Thyroid gland (tissue), 4 donors: Measurements from ENCODE around the gene DIS3L2. TPM values are rescaled to one million over a fixed set of nuclear protein-coding genes. Genes with fewer than 3 reads are reported as not detected.

Experiments used
- DNase-seq, 2 donors: peaks; one replicate each; pipeline ENCODE4 v3.0.0-alpha.2; 2019
- H3K27ac ChIP-seq, 3 donors: fragments of 200-600 bp; sonication (generic); 1 replicate in 2 of 3; 2 replicates in 1 of 3; pipeline ENCODE4 v1.5.1; 2016 to 2019; ENCODE audit warnings: mild to moderate bottlenecking in 1 of 3, moderate library complexity in 1 of 3
- H3K27me3 ChIP-seq: fragments of 200-600 bp; sonication (generic); one replicate; pipeline ENCODE4 v1.5.1; 2019
- H3K36me3 ChIP-seq, 2 donors: fragments of 200-600 bp; sonication (generic); one replicate each; pipeline ENCODE4 v1.5.1; 2016 to 2019
- H3K4me1 ChIP-seq, 2 donors: fragments of 200-600 bp; sonication (generic); one replicate each; pipeline ENCODE4 v1.5.1; 2017 to 2019
- H3K4me3 ChIP-seq, 3 donors: fragments of 200-600 bp; sonication (generic); replicated peaks in 1 of 3; 1 replicate in 2 of 3; 2 replicates in 1 of 3; pipeline ENCODE4 v1.5.1; 2016; ENCODE audit warnings: mild to moderate bottlenecking in 1 of 3
- H3K9me3 ChIP-seq: fragments of 200-600 bp; sonication (generic); one replicate; pipeline ENCODE4 v1.5.1; 2017
- POLR2A ChIP-seq, 2 donors: fragments of 450-650 bp; IDR thresholded peaks; one replicate each; pipeline ENCODE4 v1.6.1; 2017; ENCODE audit warnings: antibody characterized with exemption in 2 of 2, mild to moderate bottlenecking in 2 of 2, moderate library complexity in 1 of 2
- WGBS, 2 donors: methylation state at CpG; one replicate each; pipeline ENCODE4 v1.1.5; 2017; 5-methylcytosine and 5-hydroxymethylcytosine counted together
- intact Hi-C: fragments of 100-400 bp; cut with DNase I; formaldehyde crosslinking; loops from one replicate; pipeline ENCODE4 v1.15.1; 2023
- total RNA-seq, 4 donors: library from RNA; depleted of rRNA; stranded (reverse); fragments of >200 nt; gene quantifications; one replicate each; pipeline ENCODE4 v1.2.3, GENCODE V29; 2016
- TF ChIP-seq, protein P1 (sequence below), 6 experiments: fragments of 200-600 bp in 3 of 6; fragments of 450-650 bp in 3 of 6; sonication (generic) in 3 of 6; IDR thresholded peaks; one replicate each; pipeline ENCODE4 v1.5.1; 2016 to 2019; ENCODE audit warnings: antibody characterized with exemption in 6 of 6, mild to moderate bottlenecking in 2 of 6, inconsistent platforms in 1 of 6, moderate library complexity in 1 of 6

DIS3L2 gene
- total RNA-seq, 4 donors from 2014 or later = 42.2 to 68.7 (median 50.3) TPM

DNA sequence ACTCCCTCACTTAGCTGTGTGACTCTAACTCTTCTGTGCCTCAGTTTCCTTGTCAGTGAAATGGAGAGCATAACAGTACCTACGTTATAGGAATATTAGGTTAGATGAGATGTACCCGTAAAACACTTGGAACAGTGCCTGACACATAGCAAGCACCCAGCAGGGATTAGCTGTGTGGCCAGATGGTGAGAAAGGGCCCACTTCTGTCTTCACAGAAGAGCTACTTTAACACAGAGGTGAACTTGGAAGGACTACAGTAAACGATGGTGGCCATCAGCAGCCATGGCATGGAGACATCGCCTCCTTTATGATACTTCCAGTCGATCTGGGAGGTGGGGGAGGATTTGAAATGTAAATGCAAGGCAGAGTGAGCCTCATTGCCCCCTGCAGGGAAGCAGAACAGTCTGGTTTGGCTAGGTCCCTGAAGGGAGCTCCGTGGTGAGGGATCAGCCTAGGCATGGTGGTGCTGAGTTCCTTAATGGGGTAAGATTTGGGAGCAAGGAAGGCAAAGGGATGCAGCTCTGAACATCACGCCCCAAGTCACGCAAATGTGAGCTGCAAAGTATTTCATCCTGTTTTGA lies 315.3 kb downstream of the DIS3L2 start:
- intact Hi-C loops = no loop called here
- no peak for TF ChIP-seq POLR2A (IDR thresholded peaks at IDR 0.05)
- TF ChIP-seq, protein P1, sequence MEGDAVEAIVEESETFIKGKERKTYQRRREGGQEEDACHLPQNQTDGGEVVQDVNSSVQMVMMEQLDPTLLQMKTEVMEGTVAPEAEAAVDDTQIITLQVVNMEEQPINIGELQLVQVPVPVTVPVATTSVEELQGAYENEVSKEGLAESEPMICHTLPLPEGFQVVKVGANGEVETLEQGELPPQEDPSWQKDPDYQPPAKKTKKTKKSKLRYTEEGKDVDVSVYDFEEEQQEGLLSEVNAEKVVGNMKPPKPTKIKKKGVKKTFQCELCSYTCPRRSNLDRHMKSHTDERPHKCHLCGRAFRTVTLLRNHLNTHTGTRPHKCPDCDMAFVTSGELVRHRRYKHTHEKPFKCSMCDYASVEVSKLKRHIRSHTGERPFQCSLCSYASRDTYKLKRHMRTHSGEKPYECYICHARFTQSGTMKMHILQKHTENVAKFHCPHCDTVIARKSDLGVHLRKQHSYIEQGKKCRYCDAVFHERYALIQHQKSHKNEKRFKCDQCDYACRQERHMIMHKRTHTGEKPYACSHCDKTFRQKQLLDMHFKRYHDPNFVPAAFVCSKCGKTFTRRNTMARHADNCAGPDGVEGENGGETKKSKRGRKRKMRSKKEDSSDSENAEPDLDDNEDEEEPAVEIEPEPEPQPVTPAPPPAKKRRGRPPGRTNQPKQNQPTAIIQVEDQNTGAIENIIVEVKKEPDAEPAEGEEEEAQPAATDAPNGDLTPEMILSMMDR (IDR thresholded peaks at IDR 0.05) = no peak

DNA sequence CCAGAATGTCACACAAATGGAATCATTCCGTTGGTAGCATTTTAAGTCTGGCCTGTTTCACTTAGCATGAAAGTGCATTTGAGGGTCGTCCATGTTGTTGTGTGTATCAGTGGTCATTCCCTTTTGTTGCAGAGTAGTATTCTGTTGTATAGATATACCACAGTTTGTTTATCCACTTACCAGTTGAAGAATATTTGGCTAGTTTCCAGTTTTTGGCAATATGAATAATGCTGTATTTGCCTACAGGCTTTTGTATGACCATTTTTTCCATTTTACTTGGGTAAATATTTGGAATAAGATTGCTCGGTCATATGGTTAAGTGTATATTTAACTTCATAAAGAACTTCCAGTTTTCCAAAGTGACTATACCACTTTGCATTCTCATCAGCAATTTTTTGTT lies 317.0 kb downstream of the DIS3L2 start:
- no peaks in the 10 kb centered on the region for H3K9me3 ChIP-seq
- DNase-seq = no peak
- TF ChIP-seq, protein P1 (IDR thresholded peaks at IDR 0.05) = no peak
- no peak for TF ChIP-seq POLR2A (IDR thresholded peaks at IDR 0.05)
- H3K4me3 ChIP-seq = no peak overlapping the region
- peaks cover 9 to 20% of the 10 kb centered on the region in 2 donors for H3K4me1 ChIP-seq
- no peak overlapping the region for H3K27ac ChIP-seq
- no peaks in the 10 kb centered on the region for H3K27me3 ChIP-seq
- intact Hi-C loops = no loop called here
- no peaks in the 10 kb centered on the region for H3K36me3 ChIP-seq
- 75 to 98% methylated on average over 3 of the region's 3 CpGs for WGBS, 2 donors

More for the DNA sequence above, 315.3 kb downstream of the DIS3L2 start:
- no peak overlapping the region for H3K27ac ChIP-seq
- no peaks in the 10 kb centered on the region for H3K27me3 ChIP-seq
- 71 to 77% methylated on average over 8 of the region's 8 CpGs for WGBS, 2 donors
- no peak overlapping the region for H3K4me3 ChIP-seq
- no peaks in the 10 kb centered on the region for H3K9me3 ChIP-seq
- DNase-seq = no peak
- peaks cover 12 to 22% of the 10 kb centered on the region in 2 donors for H3K4me1 ChIP-seq
- H3K36me3 ChIP-seq = no peaks in the 10 kb centered on the region

DNA sequence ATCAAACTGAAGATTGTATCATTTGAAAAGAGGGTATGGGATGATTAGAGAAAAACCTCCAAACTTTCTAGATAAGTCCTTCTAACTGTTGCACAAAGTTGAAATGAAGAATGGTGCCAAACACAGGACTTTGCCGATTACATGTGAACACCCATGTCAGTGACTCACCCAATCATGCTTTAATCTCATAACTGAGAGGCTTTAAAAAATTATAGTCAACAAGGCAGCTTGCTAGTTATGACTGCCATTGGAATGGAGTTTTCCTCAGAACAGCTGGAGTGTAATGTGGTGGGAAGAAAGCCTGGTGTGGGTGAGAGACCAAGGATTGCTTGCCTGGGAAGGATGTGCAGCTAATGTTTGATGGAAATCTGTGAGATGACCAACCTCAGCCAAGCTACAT lies 318.8 kb downstream of the DIS3L2 start:
- H3K27me3 ChIP-seq = no peaks in the 10 kb centered on the region
- H3K36me3 ChIP-seq = no peaks in the 10 kb centered on the region
- no peak for DNase-seq
- H3K9me3 ChIP-seq = no peaks in the 10 kb centered on the region
- 72 to 97% methylated on average over 1 of the region's 1 CpG for WGBS, 2 donors
- no peak overlapping the region for H3K4me3 ChIP-seq
- H3K27ac ChIP-seq = no peak overlapping the region
- TF ChIP-seq, protein P1 (IDR thresholded peaks at IDR 0.05) = no peak
- no peak for TF ChIP-seq POLR2A (IDR thresholded peaks at IDR 0.05)
- peaks cover 0 to 8% of the 10 kb centered on the region in 2 donors for H3K4me1 ChIP-seq
- intact Hi-C loops = no loop called here

DNA sequence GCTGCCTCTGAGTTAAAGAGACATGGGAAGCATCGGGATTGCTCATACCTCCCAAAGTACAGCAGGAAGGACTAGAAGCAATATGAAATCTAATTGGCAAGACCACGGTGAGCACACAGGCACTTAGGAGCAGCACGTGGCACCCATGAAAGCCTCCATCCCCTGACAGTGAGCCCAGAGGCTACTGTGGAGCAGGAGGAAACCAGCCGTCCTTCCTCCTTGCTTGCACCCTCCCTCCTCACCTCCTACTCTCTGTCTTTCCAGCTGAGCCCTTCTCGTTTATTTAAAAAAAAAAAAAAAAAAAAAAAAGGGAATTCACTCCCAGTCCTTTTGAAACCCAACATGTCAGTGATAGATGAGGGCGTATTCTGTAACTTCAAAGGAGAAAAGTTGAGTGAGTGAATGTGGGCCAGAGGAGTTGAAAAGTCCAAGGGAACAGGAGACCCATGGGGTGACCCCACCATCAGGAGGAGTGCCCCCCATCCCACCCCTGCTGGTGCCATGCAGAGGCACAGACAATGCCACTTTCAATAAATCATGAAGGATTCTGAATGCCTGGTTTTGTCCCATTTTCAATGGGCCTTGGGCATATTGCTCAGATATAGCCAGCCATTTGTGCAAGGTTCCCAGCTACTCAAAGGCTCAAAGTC lies 320.5 kb downstream of the DIS3L2 start:
- H3K4me3 ChIP-seq = no peak overlapping the region
- intact Hi-C loops = no loop called here
- no peaks in the 10 kb centered on the region for H3K36me3 ChIP-seq
- TF ChIP-seq, protein P1 (IDR thresholded peaks at IDR 0.05) = no peak
- TF ChIP-seq POLR2A (IDR thresholded peaks at IDR 0.05) = no peak
- 92 to 93% methylated on average over 6 of the region's 6 CpGs for WGBS, 2 donors
- no peak for DNase-seq
- no peaks in the 10 kb centered on the region for H3K9me3 ChIP-seq
- peaks cover 0 to 9% of the 10 kb centered on the region in 2 donors for H3K4me1 ChIP-seq
- no peak overlapping the region for H3K27ac ChIP-seq
- no peaks in the 10 kb centered on the region for H3K27me3 ChIP-seq

DNA sequence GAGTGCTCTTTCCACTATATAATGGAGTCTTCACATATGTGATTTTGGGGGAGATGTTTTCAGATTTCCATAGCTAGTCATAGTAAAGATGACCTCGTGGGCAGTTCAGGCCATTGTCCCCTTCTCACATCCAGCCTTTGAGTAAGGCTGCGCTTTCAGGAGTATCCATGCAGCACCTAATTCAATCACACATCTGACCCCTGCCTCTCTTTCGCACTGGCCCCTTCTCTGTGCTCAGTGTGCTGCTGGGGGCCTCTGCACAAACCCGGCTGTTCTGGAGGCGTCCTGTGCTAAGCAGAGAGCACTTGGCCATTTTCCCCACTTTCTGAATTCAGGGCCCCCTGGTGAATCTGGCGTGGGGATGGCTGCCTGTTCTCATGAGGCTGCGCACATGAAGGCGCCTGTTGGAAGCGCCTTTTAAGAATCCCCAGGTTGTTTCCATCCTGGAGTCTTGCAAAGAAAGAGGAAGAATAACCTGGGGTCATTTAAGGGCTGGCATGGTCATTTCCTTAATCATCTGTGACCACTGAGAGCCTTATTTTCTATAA lies 321.1 kb downstream of the DIS3L2 start:
- no peak overlapping the region for H3K27ac ChIP-seq
- intact Hi-C loops = no loop called here
- H3K27me3 ChIP-seq = no peaks in the 10 kb centered on the region
- H3K9me3 ChIP-seq = no peaks in the 10 kb centered on the region
- H3K36me3 ChIP-seq = no peaks in the 10 kb centered on the region
- WGBS, 2 donors = 92 to 96% methylated on average over 9 of the region's 9 CpGs
- no peak overlapping the region for H3K4me3 ChIP-seq
- H3K4me1 ChIP-seq = peaks cover 3 to 11% of the 10 kb centered on the region in 2 donors
- DNase-seq = no peak
- TF ChIP-seq, protein P1 (IDR thresholded peaks at IDR 0.05) = no peak
- no peak for TF ChIP-seq POLR2A (IDR thresholded peaks at IDR 0.05)
